ENCODE results near the gene ARFGAP1.

GRCh38 chr20:63305393-63305792 lies 32.8 kb downstream of the ARFGAP1 start:
- TF ChIP-seq EZH2phosphoT487 (IDR thresholded peaks at IDR 0.05; ENCODE audit: borderline replicate concordance, low read length) (no peak), CTCF (IDR thresholded peaks at IDR 0.05; ENCODE audit: low read depth, low read length, poor library complexity, severe bottlenecking) (no peak)

All from DOHH2 (cell line).